NCI-H82 treated with DMSO at 0.1 percent for 48 hours (cell line): Measurements from ENCODE around the gene TRIM33.
"Not testable (repeated sequence)": the region's sequence is repeated elsewhere in the genome, so short reads cannot be mapped to it uniquely, and the experiment has no call there.

Experiments used
- DNase-seq: peaks from one replicate; lab custom pipeline; 2025; ENCODE audit not compliant: unreplicated experiment; lab: John Stamatoyannopoulos, UW

Gene TRIM33

DNA sequence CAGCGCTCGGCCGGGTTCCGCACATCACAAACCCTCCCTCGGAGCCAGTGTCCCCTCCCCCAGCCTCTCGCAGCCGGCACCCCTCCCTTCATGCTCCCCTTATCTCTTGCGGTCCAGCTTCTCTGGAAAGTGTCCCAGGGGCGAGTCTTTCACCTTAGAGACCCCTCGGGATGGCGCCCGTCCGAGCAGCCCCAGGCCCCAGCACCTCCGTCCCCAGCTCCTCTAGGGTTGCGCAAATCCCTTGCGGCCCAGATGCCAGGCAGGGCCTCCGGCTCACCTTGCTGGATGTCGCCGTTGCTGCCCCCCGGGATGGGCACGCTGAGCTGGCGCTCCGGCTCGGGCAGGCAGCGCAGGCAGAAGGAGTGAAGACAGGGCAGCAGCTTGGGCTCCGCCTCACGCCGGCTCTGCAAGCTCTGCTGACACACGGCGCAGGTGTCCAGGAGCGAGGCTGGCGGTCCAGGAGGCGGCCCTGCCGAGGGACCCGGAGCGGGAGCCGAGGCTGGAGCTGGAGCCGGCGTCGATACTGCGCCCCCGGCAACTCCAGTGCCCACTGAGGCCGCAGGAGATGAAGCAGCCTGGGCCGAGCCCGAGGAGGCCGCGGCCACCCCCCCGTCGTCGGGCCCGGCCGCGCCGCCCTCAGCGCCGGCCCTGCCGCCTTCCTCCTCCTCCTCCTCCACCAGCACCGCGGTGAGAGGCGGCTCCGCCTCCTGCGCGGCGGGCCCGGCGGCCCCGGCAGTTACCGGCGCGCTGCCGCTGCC is 550 bp downstream of the TRIM33 start:
- no peak for DNase-seq

DNA sequence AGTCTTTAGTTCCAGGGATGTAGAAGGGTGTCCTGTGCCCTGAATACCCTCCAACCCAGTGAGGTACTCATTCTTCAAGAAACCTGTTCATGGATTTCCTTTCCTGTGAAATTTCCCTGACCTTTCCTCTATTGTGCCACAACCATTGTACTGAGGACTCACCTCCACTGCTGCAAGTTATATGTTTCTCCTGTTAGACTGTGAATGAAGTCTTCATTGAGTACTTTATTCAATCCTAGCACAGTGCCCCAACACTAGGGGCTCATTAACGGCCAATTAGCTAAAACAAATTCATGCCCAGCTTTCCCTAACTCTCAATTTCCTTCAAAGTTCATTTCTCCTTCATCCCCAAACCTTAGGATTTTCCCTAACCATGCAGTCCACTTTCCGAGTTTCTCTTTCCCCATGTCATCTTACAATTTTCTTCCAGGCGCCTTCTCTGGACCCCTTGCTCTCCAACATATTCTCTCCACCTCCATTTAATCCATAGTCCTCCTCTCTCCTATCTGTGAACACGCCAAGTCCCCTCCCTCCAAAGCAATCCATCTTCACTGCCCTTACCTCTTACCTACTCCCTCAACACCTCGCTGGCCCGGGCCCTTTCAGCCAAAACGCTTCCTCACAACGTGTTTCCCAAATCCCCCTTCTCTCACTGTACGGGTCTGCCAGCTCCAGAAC is 1.3 kb downstream of the TRIM33 start:
- peak; percentile 2 for DNase-seq

DNA sequence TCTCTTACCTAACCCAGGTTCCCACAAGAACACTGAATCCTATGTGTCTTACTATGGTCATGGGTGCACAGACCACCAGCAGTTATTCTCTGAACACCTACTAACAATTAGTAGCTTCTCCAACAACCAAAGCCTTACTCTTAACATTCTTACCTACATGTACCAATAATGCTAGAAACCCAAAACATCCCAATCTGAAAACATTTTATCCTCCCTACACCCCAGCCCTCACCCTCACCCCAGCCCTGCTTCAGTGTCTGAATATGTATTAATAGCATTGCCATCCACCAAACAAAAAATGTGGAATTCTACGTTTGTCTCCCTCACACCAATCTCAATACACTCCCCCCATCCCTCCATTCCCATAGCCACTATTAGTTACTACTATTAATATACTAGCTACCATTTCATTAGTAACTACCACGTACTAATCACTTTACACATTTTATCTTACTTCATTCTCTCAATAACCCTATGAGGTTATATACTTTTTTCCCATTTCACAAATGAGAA is 2.6 kb downstream of the TRIM33 start:
- no peak for DNase-seq

DNA sequence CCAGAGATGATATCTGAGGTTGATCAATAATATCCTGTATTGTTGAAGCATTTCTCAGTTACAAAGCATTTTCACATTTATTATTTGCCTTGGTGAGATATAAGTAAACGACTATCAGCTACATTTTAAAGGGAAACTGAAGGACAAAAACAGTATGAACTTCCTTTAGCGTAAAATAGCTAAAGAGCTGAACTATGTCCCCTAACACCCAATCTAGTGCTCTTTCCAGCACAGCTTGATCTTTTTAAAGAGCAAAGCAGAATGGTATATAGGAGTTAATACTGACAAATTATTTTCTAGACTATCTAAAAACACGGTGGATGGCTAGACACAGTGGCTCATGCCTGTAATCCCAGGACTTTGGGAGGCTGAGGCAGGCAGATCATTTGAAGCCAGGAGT is 3.5 kb downstream of the TRIM33 start:
- DNase-seq: no peak

DNA sequence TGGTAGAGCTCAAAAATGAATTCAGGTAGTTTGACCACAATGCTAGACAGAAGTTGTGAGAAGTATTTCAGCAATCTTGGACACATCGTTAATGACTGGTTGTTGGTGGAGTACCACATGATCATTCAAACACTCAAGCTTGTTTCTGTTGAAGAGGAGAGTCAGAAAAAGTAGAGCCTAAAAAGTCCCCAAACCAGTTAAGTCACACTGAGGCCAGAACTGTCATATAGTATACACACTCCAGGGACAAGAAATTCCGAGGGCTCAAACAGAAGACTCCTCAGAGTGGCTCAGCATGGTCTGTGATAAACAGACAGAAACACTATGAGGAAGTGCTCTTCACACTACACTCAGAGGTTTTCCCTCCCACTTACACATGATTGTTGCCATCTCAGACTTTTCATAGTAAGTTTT is 5.8 kb downstream of the TRIM33 start:
- no peak for DNase-seq

DNA sequence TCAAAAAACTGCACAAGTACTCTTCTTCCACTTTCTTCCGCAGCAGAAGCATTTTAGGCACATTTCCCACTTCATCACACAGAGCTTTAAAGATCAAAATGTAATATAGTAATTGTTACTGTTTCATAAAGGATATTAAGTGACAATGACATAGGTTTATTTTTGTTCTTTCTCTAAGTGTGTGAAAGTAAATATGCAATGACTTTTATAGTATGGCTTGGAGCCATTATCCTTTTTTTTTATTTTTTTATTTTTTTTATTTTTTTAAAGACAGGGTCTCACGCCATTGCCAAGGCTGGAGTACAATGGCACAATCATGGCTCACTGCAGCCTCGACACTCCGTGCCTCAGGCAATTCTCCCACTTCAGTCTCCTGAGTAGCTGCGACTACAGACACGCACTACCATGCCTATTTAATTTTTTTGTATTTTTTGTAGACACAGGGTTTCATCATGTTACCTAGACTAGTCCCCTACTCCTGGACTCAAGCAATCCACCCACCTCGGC is 7.0 kb downstream of the TRIM33 start:
- DNase-seq: no peak

DNA sequence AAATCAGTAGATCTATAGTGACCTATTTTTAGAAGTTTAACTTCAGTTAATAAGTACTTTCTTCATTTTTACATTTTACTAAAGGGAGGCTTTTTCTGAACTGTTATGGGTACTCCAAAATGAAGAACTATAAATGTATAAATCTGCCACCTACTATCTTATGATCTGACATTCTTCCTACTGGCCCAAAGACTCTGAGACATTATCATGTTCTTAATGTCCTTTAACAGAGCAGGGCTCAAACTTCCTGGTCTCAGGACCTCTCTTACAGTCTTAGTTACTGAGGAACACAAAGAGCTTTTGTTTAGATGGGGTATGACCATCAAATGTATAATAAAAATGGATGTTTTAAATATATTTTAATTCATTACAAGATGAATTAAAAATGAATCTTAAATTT is 8.9 kb downstream of the TRIM33 start:
- no peak for DNase-seq

DNA sequence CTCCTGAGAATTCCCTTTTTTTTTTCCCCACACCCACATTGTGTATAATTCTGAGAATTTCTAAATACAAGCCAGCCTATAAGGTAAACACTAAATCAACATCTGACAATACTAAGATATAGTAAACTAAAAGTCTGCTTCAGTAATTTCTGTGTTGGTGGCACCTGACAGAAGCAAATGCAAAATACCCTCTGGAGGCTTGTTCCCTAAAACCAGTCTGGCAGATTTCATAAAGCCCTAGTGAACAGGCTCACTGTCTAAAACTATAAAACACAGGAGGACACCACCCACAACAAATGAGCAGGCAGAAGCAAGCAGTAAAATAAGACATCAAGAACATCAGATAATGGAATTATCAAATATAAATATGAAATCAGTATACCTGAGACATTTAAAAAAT is 11.5 kb downstream of the TRIM33 start:
- no peak for DNase-seq

DNA sequence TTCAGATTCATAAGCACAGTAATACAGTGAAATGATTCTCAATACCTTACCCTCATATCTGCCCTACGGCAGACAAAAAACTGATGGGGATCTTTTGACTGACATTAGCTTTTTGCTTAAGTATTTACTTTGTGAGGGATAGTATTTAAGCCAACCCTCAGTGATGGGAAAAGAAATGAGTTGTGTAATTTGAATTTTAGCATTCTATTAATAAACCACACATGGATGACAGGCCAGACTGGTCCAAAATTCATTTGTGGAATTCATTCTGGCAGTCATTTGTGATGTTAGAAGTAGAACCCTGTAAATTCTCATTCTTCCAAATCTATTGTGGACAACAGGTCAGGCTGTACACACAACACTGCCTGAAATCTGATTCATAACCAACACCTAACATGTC is 14.9 kb downstream of the TRIM33 start:
- no peak for DNase-seq

DNA sequence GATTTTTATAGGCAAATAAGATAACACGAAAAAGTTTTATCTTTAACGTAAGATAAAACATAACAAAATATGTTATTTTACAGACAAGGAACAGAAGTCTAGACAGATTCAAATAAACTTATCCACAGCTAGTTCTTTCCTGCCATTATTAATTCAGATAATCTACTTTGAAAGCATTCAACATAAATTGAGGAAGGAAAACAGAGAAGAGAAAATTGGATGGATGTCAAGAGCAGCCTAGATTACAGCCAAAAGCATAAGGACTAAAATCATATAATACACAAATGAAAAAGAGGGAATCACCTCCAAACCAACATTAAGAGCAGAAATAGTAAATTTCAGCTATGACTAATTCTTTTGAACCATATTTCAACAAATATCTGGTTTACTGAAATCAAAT is 15.5 kb downstream of the TRIM33 start:
- DNase-seq: no peak

DNA sequence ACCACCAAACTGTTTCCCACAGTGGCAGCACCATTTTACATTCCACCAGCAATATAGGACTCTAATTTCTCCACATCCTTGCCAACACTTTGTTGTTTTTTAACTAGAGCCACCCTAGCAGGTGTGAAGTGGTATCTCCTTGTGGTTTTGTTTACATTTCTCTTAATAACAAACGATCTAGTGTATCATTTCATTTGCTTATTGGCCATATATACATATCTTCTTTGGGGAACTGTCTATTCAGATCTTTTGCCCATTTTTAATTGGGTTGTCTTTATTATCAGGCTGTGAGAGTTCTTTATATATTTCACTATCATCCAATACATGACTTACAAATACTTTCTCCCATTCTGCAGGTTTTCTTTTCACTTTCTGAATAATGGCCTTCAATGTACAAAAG is 18.0 kb downstream of the TRIM33 start:
- DNase-seq: no peak

DNA sequence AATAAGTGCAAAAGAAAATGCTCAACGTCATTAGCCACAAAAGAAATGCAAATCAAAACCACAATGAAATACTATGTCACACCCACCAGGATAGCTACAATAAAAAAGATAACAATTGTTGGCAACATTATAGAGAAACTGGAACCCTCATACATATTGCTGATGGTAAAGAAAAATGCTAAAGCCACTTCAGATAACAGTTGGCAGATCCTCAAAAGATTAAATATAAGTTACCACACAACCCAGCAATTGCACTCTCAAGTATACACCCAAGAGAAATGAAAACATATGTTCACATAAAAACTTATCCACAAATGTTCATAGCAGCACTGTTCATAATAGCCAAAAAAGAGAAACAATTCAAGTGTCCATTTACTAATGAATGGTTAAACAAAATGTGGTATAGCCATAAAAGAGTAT is 20.7 kb downstream of the TRIM33 start:
- DNase-seq: no peak

DNA sequence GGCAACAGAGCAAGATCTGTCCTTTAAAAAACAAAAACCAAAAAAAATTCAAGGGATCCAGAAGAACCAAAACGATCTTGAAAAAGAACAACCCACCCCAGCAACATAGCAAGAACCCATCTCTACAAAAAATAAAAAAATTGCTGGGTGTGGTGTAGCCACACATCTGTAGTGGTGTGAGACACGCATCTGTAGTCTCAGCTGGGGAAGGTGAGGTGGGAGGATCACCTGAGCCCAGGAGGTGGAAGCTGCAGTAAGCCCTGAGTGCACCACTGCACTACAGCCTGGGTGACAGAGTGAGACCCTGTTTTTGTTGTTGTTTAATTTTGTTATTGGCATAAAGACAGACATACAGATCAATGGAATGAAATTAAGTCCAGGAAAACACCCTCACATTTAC is 22.3 kb downstream of the TRIM33 start:
- no peak for DNase-seq

DNA sequence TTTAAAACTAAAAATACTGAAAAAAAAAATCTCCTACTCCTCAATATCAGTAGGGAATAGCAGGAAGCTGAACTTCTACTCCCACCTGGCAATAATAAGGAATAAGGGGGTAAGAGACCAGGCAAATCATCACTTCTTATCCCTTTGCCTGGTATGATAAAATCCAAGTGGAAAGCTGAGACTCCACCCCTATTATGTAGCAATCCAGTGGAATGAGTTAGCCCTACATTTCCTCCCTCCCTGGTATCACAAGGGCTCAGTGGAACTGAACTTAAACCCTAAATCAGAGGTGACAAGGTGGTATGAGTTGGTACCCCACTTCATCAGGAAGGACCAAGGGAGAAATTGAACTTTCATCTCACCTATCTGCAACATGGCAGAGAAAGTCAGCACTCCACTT is 25.7 kb downstream of the TRIM33 start:
- no peak for DNase-seq

DNA sequence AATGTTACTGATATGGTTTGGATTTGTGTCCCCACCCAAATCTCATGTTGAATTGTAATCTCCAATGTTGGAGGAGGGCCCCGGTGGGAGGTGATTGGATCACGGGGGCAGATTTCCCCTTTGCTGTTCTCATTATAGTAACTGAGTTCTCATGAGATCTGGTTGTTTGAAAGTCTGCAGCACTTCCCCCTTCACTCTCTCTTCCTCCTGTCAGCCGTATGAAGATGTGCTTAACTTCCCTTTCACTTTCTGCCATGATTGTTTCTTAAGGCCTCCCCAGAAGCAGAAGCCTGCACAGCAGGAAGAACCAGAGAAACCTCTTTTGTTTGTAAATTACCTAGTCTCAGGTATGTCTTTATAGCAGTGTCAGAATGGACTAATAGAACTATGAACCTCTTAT is 28.4 kb downstream of the TRIM33 start:
- no peak for DNase-seq

DNA sequence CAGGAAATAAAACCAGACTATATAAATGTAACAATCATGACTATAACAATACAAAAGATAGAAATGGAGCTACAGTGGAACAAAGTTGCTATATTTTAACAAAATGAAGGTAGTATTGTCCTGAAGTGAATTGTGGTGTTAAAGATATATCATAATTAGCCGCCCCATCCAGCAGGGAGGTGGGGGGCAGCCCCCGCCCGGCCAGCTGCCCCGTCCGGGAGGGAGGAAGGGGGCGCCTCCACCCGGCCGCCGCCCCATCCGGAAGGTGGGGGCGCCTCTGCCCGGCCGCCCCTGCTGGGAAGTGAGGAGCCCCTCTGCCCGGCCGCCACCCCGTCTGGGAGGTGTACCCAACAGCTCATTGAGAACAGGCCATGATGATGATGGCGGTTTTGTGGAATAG is 31.4 kb downstream of the TRIM33 start:
- DNase-seq: not testable (repeated sequence)

DNA sequence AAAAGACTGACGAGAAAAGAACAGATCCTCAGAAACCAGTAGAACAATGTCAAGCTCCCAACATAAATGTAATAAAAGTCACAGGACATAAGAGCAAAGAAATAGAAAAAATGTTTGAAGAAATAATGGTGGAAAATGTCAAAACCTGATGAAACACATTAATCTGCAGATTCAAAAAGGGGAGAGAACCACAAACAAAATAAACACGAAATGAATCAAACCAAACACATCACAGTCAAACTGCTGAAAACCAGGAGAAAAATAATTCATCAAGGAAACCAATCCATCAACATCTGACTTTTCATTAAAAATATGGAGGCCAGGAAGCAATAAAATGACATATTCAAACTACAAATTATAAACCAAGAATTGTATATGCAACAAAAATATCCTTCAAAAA is 31.9 kb downstream of the TRIM33 start:
- no peak for DNase-seq

DNA sequence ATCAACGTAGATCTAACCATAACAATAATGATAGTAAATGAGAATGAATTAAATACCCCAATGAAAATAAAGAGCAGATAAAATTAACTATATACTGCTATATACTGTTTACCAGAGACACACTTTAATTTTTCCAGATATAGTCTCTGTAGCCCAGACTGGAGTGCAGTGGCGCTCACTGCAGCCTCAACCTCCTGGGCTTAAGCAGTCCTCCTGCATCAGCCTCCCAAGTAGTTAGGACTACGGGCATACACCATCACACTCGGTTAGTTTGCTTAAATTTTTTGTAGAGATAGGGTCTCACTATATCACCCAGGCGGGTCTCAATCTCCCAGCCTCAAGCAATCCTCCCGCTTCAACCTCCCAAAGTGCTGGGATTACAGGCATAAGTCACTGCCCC is 37.2 kb downstream of the TRIM33 start:
- no peak for DNase-seq

DNA sequence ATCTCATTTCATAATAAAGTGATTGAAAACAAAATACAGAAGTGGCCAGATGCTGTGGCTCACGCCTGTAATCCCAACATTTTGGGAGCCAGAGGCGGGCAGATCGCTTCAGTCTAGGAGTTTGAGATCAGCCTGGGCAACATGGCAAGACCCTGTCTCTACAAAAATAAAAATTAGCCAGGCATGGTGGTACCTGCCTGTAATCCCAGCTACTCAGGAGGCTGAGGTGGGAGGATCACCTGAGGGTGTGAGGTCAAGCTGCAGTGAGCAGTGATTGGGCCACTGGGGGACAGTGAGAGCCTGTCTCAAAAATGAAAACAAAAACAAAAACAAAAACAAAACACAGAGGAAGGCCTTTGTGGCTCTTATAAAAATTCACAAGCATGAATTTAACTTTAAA is 38.6 kb downstream of the TRIM33 start:
- DNase-seq: no peak

DNA sequence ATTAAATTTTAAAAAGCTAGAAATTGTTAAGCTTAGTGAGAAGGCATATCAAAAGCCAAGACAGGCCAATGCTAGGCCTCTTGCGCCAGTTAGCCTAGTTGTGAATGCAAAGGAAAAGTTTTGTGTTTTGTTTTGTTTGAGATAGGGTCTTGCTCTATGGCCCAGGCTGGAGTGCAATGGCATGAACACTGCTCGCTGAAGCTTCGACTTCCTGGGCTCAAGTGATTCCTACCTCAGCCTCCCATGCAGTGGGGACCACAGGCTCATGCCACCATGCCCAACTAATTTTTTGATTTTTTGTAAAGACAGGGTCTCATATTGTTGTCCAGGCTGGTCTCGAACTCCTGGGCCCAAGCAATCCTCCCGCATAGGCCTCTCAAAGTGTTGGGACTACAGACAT is 40.3 kb downstream of the TRIM33 start:
- DNase-seq: no peak

DNA sequence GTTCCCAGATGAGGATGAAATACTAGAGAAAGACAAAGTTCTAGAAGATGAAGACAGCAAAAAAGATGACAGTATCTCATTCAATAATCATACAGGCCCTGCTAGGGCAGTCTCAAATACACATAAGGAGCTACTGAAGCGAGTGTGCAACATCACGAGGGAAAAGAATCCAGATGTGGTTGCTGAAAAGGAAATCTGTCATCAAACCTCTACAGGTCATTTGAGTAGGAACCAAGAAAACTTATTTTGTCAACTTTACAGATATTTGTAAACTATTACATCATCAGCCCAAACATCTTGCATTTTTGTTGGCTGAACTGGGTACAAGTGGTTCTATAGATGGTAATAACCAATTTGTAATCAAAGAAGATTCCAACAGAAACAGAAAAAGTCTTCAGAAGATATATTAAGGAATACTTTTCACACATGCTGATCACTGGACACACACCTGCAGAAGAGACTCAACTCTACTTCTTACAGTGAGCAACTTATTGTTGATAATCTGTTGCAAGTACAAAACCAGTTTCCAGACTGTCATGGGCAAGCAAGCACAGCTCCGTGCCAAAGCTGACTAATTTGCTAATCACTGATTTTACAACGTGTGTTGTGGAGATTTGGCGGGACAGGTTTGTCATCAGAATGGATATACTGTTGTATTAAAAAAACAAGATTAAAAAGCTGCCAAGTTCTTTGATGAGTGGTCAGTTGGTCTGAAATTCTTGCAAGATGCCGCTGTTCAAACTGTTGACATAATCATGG is 42.1 kb downstream of the TRIM33 start:
- no peak for DNase-seq

DNA sequence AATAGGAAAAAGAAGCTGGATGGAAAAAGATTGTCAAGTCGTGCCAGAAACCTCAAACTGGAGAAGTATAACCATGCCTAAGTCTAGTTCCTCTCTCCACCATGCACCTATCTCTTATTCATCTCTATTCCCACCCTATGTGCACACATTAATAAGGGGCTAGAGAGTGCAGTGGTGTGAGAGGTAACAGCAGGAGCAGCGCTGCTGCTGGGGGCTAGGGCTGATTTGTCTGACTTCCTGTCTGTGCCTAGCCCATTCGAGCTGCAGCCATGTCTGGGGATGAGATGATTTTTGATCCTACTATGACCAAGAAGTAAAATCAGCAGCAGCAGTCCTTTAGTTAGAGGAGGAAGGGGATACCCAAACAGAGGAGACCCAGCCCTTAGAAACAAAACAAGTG is 43.0 kb downstream of the TRIM33 start:
- DNase-seq: no peak
